IPS-18c (cell line): ENCODE measurements around the gene EXOSC1.

Experiments
- H3K4me3 ChIP-seq: 2 replicates; pipeline ENCODE4 v1.7.0; 2013; ENCODE audit warnings: low read depth, mild to moderate bottlenecking, low read length, moderate library complexity; ENCODE audit not compliant: insufficient read depth
- H3K9me3 ChIP-seq: one replicate; pipeline ENCODE4 v1.6.1; 2013; ENCODE audit warnings: mild to moderate bottlenecking, low read length, moderate library complexity; ENCODE audit not compliant: control insufficient read depth, insufficient read depth

EXOSC1 gene

GRCh38 chr10:97464226-97464625 is 18.4 kb upstream of the EXOSC1 start:
- H3K4me3 ChIP-seq: no peak overlapping the region
- no peaks in the 10 kb centered on the region for H3K9me3 ChIP-seq

- no peaks in the 10 kb centered on the region for H3K9me3 ChIP-seq
- no peak overlapping the region for H3K4me3 ChIP-seq
These were observed 17.7 kb upstream of the EXOSC1 start for GRCh38 chr10:97463363-97464132.

GRCh38 chr10:97462309-97462708 is 16.5 kb upstream of the EXOSC1 start:
- Histone ChIP-seq H3K9me3 (no peaks in the 10 kb centered on the region), H3K4me3 (no peak overlapping the region)

- no peaks in the 10 kb centered on the region for H3K9me3 ChIP-seq
- no peak overlapping the region for H3K4me3 ChIP-seq
These were observed 14.1 kb upstream of the EXOSC1 start for GRCh38 chr10:97459933-97460332.

- no peak overlapping the region for H3K4me3 ChIP-seq
- no peaks in the 10 kb centered on the region for H3K9me3 ChIP-seq
These were observed 13.3 kb upstream of the EXOSC1 start for GRCh38 chr10:97459111-97459510.

GRCh38 chr10:97456686-97457065 is 10.9 kb upstream of the EXOSC1 start:
- H3K9me3 ChIP-seq: no peaks in the 10 kb centered on the region

GRCh38 chr10:97456034-97456685 is 10.4 kb upstream of the EXOSC1 start:
- no peak overlapping the region for H3K4me3 ChIP-seq
- no peaks in the 10 kb centered on the region for H3K9me3 ChIP-seq

More at GRCh38 chr10:97456686-97457065, 10.9 kb upstream of the EXOSC1 start:
- H3K4me3 ChIP-seq: no peak overlapping the region

- Histone ChIP-seq H3K4me3 (no peak overlapping the region), H3K9me3 (no peaks in the 10 kb centered on the region)
These were observed 8.7 kb upstream of the EXOSC1 start for GRCh38 chr10:97454330-97455036.

- H3K9me3 ChIP-seq: no peaks in the 10 kb centered on the region
These were observed 6.5 kb upstream of the EXOSC1 start for GRCh38 chr10:97452352-97452751.

GRCh38 chr10:97451605-97452004 is 5.8 kb upstream of the EXOSC1 start:
- no peak overlapping the region for H3K4me3 ChIP-seq
- H3K9me3 ChIP-seq: no peaks in the 10 kb centered on the region

More at GRCh38 chr10:97452352-97452751, 6.5 kb upstream of the EXOSC1 start:
- H3K4me3 ChIP-seq: no peak overlapping the region

- no peaks in the 10 kb centered on the region for H3K9me3 ChIP-seq
- no peak overlapping the region for H3K4me3 ChIP-seq
These were observed 5.0 kb upstream of the EXOSC1 start for GRCh38 chr10:97450828-97451227.

GRCh38 chr10:97445357-97445721 is 467 bp downstream of the EXOSC1 start:
- H3K4me3 ChIP-seq: peak overlapping the region; percentile 99
- no peaks in the 10 kb centered on the region for H3K9me3 ChIP-seq

- Histone ChIP-seq H3K4me3 (no peak overlapping the region), H3K9me3 (no peaks in the 10 kb centered on the region)
These were observed 1.6 kb downstream of the EXOSC1 start for GRCh38 chr10:97444212-97444611.

GRCh38 chr10:97442277-97442676 is 3.5 kb downstream of the EXOSC1 start:
- Histone ChIP-seq H3K9me3 (no peaks in the 10 kb centered on the region), H3K4me3 (no peak overlapping the region)

- no peaks in the 10 kb centered on the region for H3K9me3 ChIP-seq
- H3K4me3 ChIP-seq: no peak overlapping the region
These were observed 10.6 kb downstream of the EXOSC1 start for GRCh38 chr10:97435211-97435610.

- H3K4me3 ChIP-seq: no peak overlapping the region
- H3K9me3 ChIP-seq: no peaks in the 10 kb centered on the region
These were observed 11.2 kb downstream of the EXOSC1 start for GRCh38 chr10:97434557-97434956.

- Histone ChIP-seq H3K9me3 (no peaks in the 10 kb centered on the region), H3K4me3 (no peak overlapping the region)
These were observed 11.8 kb downstream of the EXOSC1 start for GRCh38 chr10:97434055-97434454.

- Histone ChIP-seq H3K4me3 (peak overlapping the region; percentile 46), H3K9me3 (no peaks in the 10 kb centered on the region)
These were observed 17.2 kb downstream of the EXOSC1 start for GRCh38 chr10:97428572-97428981.
